ENCODE data around the gene TBC1D5.

TBC1D5 gene

DNA sequence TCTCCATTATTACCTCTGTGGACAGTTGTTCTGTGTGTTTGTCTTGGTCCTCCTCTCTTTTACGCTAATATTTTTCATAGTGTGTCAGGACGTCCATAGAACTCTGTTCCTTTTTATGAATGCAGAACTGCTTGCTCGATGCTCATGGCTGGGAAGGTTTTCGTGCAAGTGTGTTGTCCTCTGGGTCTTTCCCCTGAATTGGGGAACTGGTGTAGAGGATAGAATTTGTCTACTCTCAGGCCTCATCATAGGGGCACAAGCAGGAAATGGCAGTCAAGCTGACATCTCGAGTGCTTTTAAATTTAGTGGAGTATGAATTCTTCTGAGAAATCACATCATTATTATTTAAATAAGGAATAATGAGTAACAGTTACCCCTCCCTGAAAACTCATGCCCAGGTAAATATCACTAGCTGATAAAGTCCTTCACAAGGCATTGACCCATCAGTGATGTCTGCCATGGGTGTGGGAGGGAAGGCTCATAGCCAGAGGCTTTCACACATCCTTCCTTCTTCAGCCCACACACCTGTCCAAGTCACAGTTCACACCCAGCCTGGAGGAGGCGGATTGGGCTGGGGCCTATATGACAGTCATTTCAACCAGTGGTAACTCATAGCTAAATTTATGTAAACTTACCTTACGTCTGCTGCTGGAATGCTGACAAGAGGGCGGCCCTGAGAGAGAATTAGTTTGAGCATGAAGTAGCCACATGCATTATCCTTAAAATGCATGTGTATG is 631.6 kb downstream of the TBC1D5 start:
- TF ChIP-seq, protein P1, sequence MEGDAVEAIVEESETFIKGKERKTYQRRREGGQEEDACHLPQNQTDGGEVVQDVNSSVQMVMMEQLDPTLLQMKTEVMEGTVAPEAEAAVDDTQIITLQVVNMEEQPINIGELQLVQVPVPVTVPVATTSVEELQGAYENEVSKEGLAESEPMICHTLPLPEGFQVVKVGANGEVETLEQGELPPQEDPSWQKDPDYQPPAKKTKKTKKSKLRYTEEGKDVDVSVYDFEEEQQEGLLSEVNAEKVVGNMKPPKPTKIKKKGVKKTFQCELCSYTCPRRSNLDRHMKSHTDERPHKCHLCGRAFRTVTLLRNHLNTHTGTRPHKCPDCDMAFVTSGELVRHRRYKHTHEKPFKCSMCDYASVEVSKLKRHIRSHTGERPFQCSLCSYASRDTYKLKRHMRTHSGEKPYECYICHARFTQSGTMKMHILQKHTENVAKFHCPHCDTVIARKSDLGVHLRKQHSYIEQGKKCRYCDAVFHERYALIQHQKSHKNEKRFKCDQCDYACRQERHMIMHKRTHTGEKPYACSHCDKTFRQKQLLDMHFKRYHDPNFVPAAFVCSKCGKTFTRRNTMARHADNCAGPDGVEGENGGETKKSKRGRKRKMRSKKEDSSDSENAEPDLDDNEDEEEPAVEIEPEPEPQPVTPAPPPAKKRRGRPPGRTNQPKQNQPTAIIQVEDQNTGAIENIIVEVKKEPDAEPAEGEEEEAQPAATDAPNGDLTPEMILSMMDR (IDR thresholded peaks at IDR 0.05): no peak

Measured in LNCAP (cell line).